ENCODE results near the gene ETV2.

The ETV2 gene

DNA sequence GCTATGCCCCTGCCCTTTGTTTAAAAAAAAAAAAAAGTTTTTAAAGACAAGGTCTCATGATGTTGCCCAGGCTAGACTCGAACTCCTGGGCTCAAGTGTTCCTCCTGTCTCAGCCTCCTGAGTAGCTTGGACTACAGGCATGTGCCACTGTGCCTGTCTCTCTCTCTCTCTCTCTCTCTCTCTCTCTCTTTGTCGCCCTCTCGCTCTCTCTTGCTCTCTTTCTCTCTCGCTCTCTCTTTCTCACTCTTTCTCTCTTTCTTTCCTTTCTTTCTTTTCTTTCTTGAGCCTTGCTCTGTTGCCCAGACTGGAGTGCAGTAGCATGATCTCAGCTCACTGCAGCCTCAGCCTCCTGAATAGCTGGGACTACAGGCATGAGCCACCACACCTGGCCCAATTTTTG is 14.1 kb downstream of the ETV2 start:
- H3K36me3 Mint-ChIP-seq (ENCODE audit: low read depth), result peaks cover 98% of the 10 kb centered on the region
- peaks cover 18% of the 10 kb centered on the region for H3K4me1 Mint-ChIP-seq (ENCODE audit: low read depth)
- H3K27ac Mint-ChIP-seq, result no peak overlapping the region
- H3K27me3 Mint-ChIP-seq, result no peaks in the 10 kb centered on the region
- intact Hi-C loops (cut with micrococcal nuclease), result no loop called here
- H3K9me3 Mint-ChIP-seq, result no peaks in the 10 kb centered on the region
- H3K4me3 Mint-ChIP-seq, result no peak overlapping the region

DNA sequence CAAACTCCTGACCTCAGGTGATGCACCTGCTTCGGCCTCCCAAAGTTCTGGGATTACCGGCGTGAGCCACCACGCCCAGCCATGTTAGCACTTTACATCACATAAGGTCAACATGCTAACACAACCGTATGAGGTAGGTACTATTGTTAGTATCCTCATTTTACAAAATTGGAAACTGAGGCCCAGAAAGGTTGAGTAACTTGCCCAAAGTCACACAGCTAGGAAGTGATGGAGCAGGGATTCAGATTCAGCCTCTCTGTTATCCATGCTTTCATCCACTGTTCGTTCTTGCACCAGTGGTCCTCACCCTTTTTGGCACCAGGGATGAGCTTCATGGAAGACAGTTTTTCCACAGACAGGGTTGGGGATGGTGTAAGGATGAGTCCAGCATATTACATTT is 15.2 kb downstream of the ETV2 start:
- H3K36me3 Mint-ChIP-seq (ENCODE audit: low read depth), result peaks cover 99% of the 10 kb centered on the region
- H3K4me1 Mint-ChIP-seq (ENCODE audit: low read depth), result peaks cover 11% of the 10 kb centered on the region
- H3K27me3 Mint-ChIP-seq, result no peaks in the 10 kb centered on the region
- intact Hi-C loops (cut with micrococcal nuclease), result no loop called here
- no peaks in the 10 kb centered on the region for H3K9me3 Mint-ChIP-seq
- no peak overlapping the region for H3K4me3 Mint-ChIP-seq
- no peak overlapping the region for H3K27ac Mint-ChIP-seq

DNA sequence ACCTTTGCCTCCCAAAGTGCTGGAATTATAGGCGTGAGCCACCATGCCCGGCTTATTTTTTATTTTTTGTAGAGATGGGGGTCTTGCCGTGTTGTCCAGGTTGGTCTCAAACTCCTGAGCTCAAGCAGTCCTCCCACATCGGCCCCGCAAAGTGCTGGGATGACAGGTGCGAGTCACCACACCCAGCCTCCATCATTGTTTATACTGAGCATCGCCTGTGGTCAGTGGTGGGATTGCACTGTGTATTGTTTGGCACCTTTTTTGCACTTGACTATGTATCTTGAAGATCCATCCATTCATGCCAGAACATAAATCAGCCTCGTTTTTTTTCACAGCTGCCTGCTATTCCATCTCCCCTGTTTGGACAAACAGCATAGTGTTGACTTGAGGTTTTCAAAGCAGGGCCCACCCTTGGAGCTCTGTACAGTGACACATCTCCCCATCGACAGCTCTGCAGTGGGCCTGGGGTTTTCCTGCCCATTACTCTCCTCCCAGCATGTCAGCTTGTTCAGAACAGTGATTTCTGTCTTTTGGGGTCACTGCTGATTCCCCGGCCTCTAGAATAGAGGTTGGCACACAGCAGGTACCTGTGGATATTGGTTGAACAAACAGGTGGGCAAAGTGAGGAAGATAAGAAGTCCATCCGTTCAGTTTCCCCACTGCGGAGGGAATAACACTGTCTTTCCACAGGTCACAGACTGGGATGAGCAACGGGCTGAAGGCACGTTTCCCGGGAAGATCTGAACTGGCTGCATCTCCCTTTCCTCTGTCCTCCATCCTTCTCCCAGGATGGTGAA is 16.6 kb downstream of the ETV2 start:
- Mint-ChIP-seq H3K4me3 (no peak overlapping the region), H3K27me3 (no peaks in the 10 kb centered on the region), H3K27ac (no peak overlapping the region), H3K4me1 (ENCODE audit: low read depth) (peaks cover 5% of the 10 kb centered on the region), H3K9me3 (no peaks in the 10 kb centered on the region), H3K36me3 (ENCODE audit: low read depth) (peaks cover 99% of the 10 kb centered on the region)
- intact Hi-C loops (cut with micrococcal nuclease), result no loop called here

DNA sequence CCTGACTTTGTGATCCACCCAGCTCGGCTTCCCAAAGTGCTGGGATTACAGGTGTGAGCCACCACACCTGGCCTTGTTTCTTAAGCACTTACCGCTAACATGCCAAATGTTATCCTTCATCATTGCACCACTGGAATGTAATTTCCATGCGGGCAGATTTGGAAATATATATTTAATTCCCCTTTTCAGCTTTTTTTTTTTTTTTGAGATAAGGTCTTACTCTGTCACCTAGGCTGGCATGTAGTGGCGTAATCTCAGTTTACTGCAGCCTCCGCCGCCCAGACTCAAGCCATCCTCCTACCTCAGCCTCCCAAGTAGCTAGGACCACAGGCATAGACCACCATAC is 20.4 kb downstream of the ETV2 start:
- Mint-ChIP-seq H3K4me3 (no peak overlapping the region), H3K27ac (no peak overlapping the region), H3K36me3 (ENCODE audit: low read depth) (peaks cover 93% of the 10 kb centered on the region), H3K4me1 (ENCODE audit: low read depth) (no peaks in the 10 kb centered on the region), H3K9me3 (no peaks in the 10 kb centered on the region), H3K27me3 (no peaks in the 10 kb centered on the region)
- intact Hi-C loops (cut with micrococcal nuclease), result no loop called here

DNA sequence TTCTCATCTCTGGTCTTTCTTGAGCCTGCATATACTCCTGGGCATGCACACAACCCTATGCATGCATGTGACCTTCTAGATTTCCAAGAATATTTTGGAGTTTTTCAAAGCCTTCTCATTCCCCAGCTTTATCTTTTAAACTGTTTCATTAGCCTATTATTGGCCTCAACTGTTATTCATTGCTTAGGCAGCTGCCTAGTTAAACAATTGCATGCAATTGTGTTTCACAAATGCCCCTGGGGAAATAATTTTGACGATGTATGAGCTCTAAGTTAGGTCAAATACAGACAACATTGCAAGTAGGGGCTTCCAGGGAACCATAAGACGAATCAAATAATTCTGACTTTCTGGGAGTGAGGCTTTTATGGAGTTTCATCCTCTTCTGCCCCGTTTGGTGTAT is 22.4 kb downstream of the ETV2 start:
- Mint-ChIP-seq H3K36me3 (ENCODE audit: low read depth) (peaks cover 73% of the 10 kb centered on the region), H3K27me3 (no peaks in the 10 kb centered on the region), H3K4me3 (no peak overlapping the region), H3K4me1 (ENCODE audit: low read depth) (no peaks in the 10 kb centered on the region), H3K9me3 (no peaks in the 10 kb centered on the region), H3K27ac (no peak overlapping the region)
- intact Hi-C loops (cut with micrococcal nuclease), result no loop called here

DNA sequence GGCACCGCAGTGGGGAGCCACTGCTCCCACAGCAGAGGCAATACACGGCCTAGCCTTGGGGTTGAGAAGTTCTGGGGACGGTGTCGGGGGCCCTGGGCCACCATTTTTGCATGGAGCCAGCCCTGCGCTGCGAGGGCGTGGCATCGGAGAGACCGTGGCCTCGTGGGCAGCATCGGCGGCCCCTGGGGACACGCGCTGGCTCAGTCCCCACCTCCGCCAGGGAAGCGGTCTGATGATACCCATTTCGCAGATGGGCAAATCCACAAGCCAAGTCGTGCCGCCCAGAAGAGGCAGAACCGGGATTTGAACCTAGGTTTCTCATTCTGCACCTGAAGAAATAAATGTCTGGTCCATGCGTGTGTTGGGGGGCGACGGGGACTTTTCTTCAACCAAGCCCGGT is 23.6 kb downstream of the ETV2 start:
- H3K27me3 Mint-ChIP-seq, result peaks cover 10% of the 10 kb centered on the region
- H3K36me3 Mint-ChIP-seq (ENCODE audit: low read depth), result peaks cover 61% of the 10 kb centered on the region
- no peaks in the 10 kb centered on the region for H3K4me1 Mint-ChIP-seq (ENCODE audit: low read depth)
- H3K4me3 Mint-ChIP-seq, result no peak overlapping the region
- no peak overlapping the region for H3K27ac Mint-ChIP-seq
- H3K9me3 Mint-ChIP-seq, result no peaks in the 10 kb centered on the region
- intact Hi-C loops (cut with micrococcal nuclease), result no loop called here

DNA sequence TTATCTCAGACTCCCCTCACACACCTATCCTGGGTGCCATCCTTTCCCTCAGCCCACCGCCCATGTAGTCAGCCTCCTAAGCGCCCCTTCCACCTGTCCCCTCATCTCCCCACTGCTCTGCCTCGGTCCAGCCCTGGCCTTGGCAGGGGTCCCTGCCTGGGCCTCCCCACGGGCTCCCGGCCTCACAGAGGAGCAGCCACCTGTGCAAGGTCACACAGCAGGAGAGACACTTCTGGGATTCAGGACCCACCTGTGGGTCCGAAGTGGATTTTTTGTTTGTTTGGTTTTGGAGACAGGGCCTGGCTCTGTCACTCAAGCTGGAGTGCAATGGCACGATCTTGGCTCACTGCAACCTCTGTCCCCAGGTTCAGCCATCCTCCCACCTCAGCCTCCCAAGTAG is 24.1 kb downstream of the ETV2 start:
- Mint-ChIP-seq H3K9me3 (no peaks in the 10 kb centered on the region), H3K36me3 (ENCODE audit: low read depth) (peaks cover 56% of the 10 kb centered on the region), H3K27ac (no peak overlapping the region)

DNA sequence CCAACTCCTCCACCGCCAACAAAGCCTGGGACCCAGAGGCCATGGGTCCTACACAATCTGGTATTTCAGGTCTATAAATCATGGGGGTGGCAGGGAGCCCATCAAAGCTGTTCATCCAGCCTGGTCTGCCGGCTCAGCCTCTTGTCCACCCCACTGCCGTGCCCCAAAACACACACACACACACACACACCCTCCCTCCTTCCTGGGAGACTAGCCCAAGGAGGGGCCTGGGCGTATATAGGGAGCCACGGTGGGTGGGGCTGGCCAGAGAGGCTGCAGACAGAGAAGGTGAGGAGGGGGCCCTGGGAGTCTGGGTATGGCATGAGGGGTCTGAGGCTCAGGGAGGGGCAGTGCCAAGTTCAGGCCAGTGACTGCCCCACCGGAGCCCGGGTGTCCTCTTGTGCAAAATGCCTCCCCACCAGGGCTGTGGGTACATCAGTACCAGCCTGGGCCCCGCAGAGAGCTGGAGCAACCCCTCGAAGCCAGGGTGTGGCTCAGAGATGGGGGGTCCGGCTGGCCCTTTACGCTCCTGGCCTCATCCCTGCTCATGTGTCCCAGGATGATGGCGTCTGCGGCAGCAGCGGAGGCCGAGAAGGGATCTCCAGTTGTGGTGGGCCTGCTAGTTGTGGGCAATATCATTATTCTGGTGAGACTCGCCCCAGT is 24.8 kb downstream of the ETV2 start, which contains the start of gene UPK1A:
Gene UPK1A (plus strand): TSS at position 267 of the 663 bp plus-strand sequence. CDS start 296 bp downstream, at position 563.
- Mint-ChIP-seq H3K36me3 (ENCODE audit: low read depth) (peaks cover 49% of the 10 kb centered on the region), H3K4me1 (ENCODE audit: low read depth) (no peaks in the 10 kb centered on the region), H3K27me3 (peaks cover 17% of the 10 kb centered on the region), H3K4me3 (no peak within 1 kb of the TSS), H3K27ac (no peak within 1 kb of the TSS), H3K9me3 (no peaks in the 10 kb centered on the region)
- intact Hi-C loops (cut with micrococcal nuclease), result no loop called here

More for the DNA sequence above, 24.1 kb downstream of the ETV2 start:
- Mint-ChIP-seq H3K4me3 (no peak overlapping the region), H3K4me1 (ENCODE audit: low read depth) (no peaks in the 10 kb centered on the region), H3K27me3 (peaks cover 11% of the 10 kb centered on the region)
- intact Hi-C loops (cut with micrococcal nuclease), result no loop called here

DNA sequence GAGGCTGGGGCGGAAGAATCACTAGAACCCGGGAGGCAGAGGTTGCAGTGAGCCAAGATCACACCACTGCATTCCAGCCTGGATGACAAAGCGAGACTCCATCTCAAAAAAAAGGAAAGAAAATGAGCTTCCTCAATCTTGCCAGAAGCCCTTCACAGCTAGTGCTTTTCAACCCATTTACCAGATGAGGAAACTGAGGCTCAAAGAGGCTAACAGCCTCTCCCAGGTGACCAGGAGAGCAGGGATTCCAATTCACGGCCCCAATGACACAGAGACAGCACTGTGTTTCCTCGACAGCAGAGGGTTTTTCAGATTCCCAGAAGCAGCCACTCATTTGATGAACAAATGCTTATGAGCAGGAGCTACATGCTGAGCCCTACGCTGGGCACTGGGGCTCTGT is 28.0 kb downstream of the ETV2 start:
- peaks cover 47% of the 10 kb centered on the region for H3K27me3 Mint-ChIP-seq
- peaks cover 17% of the 10 kb centered on the region for H3K36me3 Mint-ChIP-seq (ENCODE audit: low read depth)
- H3K4me3 Mint-ChIP-seq, result no peak overlapping the region
- H3K4me1 Mint-ChIP-seq (ENCODE audit: low read depth), result peaks cover 8% of the 10 kb centered on the region
- H3K9me3 Mint-ChIP-seq, result no peaks in the 10 kb centered on the region
- no peak overlapping the region for H3K27ac Mint-ChIP-seq
- intact Hi-C loops (cut with micrococcal nuclease), result no loop called here

DNA sequence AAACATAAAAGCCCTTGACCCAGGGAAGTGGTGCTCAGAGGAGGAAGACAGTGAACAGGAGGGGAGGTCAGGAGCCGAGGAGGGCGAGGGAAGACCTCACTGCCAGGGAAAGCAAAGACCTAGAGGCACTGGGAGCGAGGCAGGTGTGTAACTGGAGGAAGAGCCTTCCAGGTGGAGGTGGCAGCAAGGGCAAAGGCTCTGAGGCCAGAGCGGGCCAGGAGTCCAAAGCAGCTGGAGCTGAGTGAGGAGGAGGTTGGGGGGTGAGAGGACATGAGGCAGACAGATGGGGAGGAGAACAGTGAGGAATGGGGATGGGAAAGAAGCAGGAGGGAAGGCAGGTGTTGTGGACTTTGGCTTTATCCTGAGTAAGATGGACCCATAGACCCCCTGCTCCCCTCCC is 28.4 kb downstream of the ETV2 start:
- H3K27me3 Mint-ChIP-seq, result peaks cover 50% of the 10 kb centered on the region
- no peaks in the 10 kb centered on the region for H3K9me3 Mint-ChIP-seq
- H3K36me3 Mint-ChIP-seq (ENCODE audit: low read depth), result peaks cover 13% of the 10 kb centered on the region
- peaks cover 8% of the 10 kb centered on the region for H3K4me1 Mint-ChIP-seq (ENCODE audit: low read depth)
- H3K27ac Mint-ChIP-seq, result no peak overlapping the region
- no peak overlapping the region for H3K4me3 Mint-ChIP-seq
- intact Hi-C loops (cut with micrococcal nuclease), result no loop called here

DNA sequence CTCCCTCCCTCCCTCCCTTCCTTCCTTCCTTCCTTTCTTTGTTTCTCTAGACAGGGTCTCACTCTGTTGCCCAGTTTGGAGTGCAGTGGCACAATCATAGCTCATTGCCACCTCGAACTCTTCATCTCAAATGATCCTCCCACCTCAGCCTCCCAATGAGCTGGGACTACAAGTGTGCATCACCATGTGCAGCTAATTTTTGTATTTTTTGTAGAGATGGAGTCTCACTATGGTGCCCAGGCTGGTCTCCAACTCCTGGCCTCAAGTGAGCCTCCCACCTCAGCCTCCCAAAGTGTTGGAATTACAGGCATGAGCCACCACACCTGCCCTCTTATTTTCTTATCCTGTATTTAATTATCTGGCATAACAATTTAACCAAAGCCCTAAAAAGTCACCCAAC is 29.1 kb downstream of the ETV2 start:
- H3K4me3 Mint-ChIP-seq, result no peak overlapping the region
- no peaks in the 10 kb centered on the region for H3K9me3 Mint-ChIP-seq
- intact Hi-C loops (cut with micrococcal nuclease), result no loop called here
- peaks cover 6% of the 10 kb centered on the region for H3K36me3 Mint-ChIP-seq (ENCODE audit: low read depth)
- H3K4me1 Mint-ChIP-seq (ENCODE audit: low read depth), result peaks cover 8% of the 10 kb centered on the region
- no peak overlapping the region for H3K27ac Mint-ChIP-seq
- peaks cover 53% of the 10 kb centered on the region for H3K27me3 Mint-ChIP-seq

DNA sequence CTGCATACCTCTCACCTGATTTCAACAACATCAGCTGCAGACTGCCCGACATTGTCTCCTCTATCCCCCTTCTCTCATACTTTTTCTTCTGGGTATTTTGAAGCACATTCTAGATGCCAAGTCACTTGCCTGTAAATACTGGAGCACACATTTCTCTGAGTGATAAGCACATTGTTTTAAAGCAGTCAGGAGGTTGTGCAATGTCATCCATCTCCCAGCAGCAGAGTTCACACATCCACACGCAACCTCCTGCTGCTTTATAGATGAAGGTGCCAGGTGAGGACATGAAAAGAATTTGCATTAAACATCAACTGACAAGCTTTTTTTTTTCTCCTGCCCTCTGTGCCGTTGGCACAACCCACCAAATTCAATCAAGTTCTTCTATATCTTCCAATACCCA is 30.3 kb downstream of the ETV2 start:
- no peak overlapping the region for H3K27ac Mint-ChIP-seq
- H3K4me3 Mint-ChIP-seq, result no peak overlapping the region
- peaks cover 8% of the 10 kb centered on the region for H3K4me1 Mint-ChIP-seq (ENCODE audit: low read depth)
- intact Hi-C loops (cut with micrococcal nuclease), result no loop called here
- no peaks in the 10 kb centered on the region for H3K36me3 Mint-ChIP-seq (ENCODE audit: low read depth)
- no peaks in the 10 kb centered on the region for H3K9me3 Mint-ChIP-seq
- peaks cover 61% of the 10 kb centered on the region for H3K27me3 Mint-ChIP-seq

DNA sequence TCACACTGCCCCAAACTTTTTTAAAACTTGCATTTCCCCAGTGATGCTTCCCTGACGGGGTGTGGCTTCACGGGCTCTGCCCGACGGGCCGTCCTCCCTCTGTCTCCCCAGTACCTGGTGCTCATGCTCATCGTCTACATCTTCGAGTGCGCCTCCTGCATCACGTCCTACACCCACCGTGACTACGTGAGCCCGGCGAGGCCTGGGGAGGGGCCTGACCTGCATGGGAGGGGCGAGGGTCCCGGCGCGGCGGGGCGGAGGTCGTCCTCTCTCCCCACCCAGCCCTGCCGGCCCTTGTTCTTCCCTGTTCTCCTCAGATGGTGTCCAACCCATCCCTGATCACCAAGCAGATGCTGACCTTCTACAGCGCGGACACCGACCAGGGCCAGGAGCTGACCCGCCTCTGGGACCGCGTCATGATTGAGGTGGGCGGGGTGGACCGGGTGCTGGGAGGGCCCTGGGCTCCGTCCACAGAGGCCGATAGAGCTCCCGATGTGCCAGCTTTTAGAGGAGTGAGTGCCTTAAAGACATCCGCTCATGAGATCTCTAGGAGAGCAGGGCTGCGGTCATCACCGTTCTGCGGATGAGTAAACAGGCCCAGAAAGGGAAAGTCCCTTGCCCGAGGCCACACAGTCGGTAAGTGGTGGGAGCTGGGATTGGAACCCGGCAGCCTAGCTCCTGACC is 31.7 kb downstream of the ETV2 start:
- Mint-ChIP-seq H3K27ac (no peak overlapping the region), H3K9me3 (no peaks in the 10 kb centered on the region), H3K27me3 (peaks cover 62% of the 10 kb centered on the region), H3K36me3 (ENCODE audit: low read depth) (no peaks in the 10 kb centered on the region), H3K4me1 (ENCODE audit: low read depth) (peaks cover 8% of the 10 kb centered on the region), H3K4me3 (peak overlapping the region; percentile 52)
- intact Hi-C loops (cut with micrococcal nuclease), result no loop called here

DNA sequence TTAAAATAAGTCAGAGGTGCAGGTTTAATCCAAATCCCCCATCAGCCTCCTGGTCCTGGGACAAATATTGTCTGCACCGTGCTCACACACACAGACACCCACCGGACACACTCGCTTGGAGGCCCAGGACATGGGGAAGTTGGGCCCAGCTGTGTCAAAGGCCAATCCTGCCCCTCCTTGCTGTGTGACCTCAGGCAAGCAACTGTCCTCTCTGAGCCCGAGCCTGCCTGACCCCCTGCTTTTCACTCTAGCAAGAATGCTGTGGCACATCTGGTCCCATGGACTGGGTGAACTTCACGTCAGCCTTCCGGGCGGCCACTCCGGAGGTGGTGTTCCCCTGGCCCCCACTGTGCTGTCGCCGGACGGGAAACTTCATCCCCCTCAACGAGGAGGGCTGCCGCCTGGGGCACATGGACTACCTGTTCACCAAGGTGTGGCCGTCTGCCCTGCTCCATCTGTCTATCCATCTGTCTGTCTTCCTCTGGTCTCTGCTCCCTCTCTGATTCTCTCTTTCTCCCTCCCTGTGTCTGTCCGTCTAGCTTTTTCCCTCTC is 34.1 kb downstream of the ETV2 start:
- H3K4me3 Mint-ChIP-seq, result no peak overlapping the region

More for the DNA sequence above, 34.1 kb downstream of the ETV2 start:
- Mint-ChIP-seq H3K4me1 (ENCODE audit: low read depth) (peaks cover 8% of the 10 kb centered on the region), H3K27me3 (peaks cover 51% of the 10 kb centered on the region), H3K9me3 (no peaks in the 10 kb centered on the region), H3K36me3 (ENCODE audit: low read depth) (no peaks in the 10 kb centered on the region), H3K27ac (no peak overlapping the region)
- intact Hi-C loops (cut with micrococcal nuclease), result no loop called here
